Activated effector memory CD4-positive, alpha-beta T cell treated with anti-CD3 and anti-CD28 coated beads, Interleukin-2, amount 50 U/mL, for 16 hours (primary cell): ENCODE data around the gene COL28A1.

Experiments used
- DNase-seq: peaks from one replicate; pipeline ENCODE4 v3.0.0-alpha.2; 2020

Gene COL28A1

DNA sequence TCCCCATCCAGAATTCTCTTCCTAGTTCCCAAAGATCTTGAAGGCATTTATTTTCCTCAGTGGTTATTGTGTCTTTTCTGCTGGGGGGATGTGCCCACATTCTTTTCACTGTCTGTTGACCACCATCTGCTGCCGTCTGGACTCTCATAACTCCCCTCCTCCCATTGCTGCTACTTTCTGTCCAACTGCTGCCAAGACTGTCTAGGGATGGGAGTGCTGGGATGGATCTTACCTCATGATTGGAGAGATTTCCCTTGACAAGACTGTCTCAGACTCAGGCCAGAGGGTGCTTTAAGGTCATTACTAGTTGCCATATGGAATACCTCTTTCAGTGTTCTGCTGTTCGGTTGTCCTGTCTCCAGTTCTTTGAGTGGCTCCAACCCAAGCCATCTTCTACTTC is 211.8 kb downstream of the COL28A1 start:
- DNase-seq = no peak

GRCh38 chr7:7323352-7323751 is 212.3 kb downstream of the COL28A1 start:
- DNase-seq = no peak

GRCh38 chr7:7321681-7322080 is 214.0 kb downstream of the COL28A1 start:
- no peak for DNase-seq

DNA sequence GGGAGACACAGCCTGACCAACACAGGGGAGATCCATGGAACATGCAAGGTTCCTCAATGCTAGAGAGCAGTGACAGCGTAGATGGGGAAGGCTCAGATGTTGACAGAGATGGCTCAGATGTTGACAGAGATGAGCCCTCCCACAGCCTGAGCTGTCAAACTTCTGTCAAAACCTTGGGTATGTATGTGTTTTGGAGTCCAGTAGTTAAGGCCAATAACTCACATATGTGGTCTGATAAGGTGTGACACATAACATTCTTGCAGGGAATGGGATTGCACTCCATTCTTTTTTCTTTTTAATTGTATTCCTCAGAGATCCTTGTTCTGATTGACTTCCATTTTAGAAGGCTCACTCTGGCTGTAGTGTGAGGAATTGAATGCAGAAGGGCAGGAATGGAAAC is 217.1 kb downstream of the COL28A1 start:
- DNase-seq = no peak

GRCh38 chr7:7317850-7318249 is 217.8 kb downstream of the COL28A1 start:
- DNase-seq = no peak

- no peak for DNase-seq
Measured at GRCh38 chr7:7315851-7316250, 219.8 kb downstream of the COL28A1 start.

GRCh38 chr7:7312323-7312722 is 223.3 kb downstream of the COL28A1 start:
- no peak for DNase-seq

DNA sequence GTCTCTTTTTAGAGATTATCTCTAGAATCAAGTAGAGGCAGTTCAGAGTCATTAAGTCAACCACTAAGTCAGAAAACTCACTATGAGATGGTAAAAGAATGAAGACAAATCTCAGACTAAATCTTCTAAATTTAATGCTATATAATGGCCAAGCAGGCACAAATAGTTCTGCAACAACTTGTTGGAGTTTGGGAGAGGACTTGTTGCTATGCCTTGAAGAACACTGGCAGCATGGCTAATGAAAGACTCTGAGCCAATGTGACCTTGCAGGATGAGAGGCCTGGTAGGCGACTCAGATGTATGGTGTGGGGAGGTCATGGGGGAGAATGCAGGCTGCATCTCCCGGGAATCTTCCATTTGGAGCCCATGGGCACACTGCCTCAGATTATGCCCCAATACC is 224.7 kb downstream of the COL28A1 start:
- DNase-seq = no peak

- no peak for DNase-seq
Measured at GRCh38 chr7:7309203-7309602, 226.5 kb downstream of the COL28A1 start.
